ENCODE results near the gene MAL. TPM values are rescaled to one million over a fixed set of nuclear protein-coding genes. Genes with fewer than 3 reads are reported as not detected.

The MAL gene
- total and polyA plus RNA-seq, 2 experiments from 2014 or later = not detected

DNA sequence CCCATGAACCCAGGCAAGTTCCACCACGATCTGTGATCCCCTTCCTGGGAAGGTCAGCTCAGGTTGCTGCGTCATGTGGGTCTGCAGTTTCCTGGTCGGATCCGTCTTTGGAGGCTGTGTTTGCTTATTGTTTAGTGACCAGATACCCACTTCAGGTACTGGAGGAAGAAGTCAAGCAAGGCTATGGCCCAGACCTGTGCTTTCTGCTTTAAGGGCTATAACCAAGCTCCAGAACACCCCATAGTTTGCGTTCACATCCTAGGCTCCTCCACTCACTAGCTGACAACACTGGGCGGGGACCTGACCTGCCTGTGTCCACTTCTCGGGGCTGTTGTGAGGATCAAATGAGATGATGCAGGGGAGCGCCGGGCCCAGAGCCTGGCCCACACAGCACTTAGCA, 44.0 kb downstream of the MAL start:
- TF ChIP-seq, protein P1, sequence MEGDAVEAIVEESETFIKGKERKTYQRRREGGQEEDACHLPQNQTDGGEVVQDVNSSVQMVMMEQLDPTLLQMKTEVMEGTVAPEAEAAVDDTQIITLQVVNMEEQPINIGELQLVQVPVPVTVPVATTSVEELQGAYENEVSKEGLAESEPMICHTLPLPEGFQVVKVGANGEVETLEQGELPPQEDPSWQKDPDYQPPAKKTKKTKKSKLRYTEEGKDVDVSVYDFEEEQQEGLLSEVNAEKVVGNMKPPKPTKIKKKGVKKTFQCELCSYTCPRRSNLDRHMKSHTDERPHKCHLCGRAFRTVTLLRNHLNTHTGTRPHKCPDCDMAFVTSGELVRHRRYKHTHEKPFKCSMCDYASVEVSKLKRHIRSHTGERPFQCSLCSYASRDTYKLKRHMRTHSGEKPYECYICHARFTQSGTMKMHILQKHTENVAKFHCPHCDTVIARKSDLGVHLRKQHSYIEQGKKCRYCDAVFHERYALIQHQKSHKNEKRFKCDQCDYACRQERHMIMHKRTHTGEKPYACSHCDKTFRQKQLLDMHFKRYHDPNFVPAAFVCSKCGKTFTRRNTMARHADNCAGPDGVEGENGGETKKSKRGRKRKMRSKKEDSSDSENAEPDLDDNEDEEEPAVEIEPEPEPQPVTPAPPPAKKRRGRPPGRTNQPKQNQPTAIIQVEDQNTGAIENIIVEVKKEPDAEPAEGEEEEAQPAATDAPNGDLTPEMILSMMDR (IDR thresholded peaks at IDR 0.05; ENCODE audit: low read depth, low read length) = no peak
- Histone ChIP-seq H3K4me1 (ENCODE audit: low read depth) (no peaks in the 10 kb centered on the region), H3K4me3 (no peak overlapping the region), H3K27ac (no peak overlapping the region), H3K27me3 (peaks cover 4% of the 10 kb centered on the region), H3K36me3 (no peaks in the 10 kb centered on the region), H3K9me3 (ENCODE audit: low read depth) (no peaks in the 10 kb centered on the region)
- DNase-seq (ENCODE audit: low read depth in 1 of 2, low spot score in 1 of 2) = no peak

DNA sequence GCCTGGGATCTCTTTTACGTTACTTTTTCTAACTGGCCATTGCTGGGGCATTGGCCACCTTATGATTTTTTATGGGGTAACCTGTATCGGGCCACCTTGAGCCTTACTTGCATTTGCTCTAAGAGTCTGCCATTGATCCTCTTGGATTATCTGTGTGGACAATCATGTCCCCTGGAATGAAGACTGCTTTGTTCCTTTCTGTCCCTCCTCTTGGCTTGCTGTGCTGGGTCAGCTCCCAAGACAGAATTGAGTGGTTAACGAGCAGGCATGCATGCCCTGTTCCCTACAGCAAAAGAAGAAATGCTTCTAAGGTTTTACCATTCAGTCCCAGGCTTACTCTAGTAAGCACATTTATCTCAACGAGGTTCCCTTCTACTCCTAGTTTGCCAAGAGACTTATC, 46.3 kb downstream of the MAL start:
- H3K4me3 ChIP-seq = no peak overlapping the region
- DNase-seq (ENCODE audit: low read depth in 1 of 2, low spot score in 1 of 2) = no peak
- TF ChIP-seq, protein P1 (IDR thresholded peaks at IDR 0.05; ENCODE audit: low read depth, low read length) = no peak

DNA sequence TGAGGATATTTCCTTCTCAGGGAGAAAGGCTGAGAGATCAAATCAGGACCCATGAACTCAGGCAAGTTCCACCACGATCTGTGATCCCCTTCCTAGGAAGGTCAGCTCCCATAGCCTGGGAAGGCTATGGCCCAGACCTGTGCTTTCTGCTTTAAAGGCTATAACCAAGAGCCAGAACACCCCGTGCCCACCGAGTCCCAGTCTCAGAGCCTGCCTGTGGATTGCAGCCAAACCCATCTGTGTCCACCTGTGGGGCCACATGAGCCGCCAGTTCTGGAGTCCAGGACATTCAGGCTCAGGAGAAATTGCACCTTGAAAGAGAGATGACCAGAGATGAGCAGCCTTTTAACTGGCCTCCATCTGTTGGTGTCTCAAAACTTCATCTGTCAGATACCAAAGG, 46.9 kb downstream of the MAL start:
- H3K27me3 ChIP-seq = peaks cover 8% of the 10 kb centered on the region
- H3K4me3 ChIP-seq = no peak overlapping the region
- no peaks in the 10 kb centered on the region for H3K36me3 ChIP-seq
- TF ChIP-seq, protein P1 (IDR thresholded peaks at IDR 0.05; ENCODE audit: low read depth, low read length) = no peak
- H3K27ac ChIP-seq = no peak overlapping the region
- DNase-seq (ENCODE audit: low read depth in 1 of 2, low spot score in 1 of 2) = no peak
- H3K4me1 ChIP-seq (ENCODE audit: low read depth) = no peaks in the 10 kb centered on the region
- H3K9me3 ChIP-seq (ENCODE audit: low read depth) = no peaks in the 10 kb centered on the region

More for the DNA sequence above, 46.3 kb downstream of the MAL start:
- Histone ChIP-seq H3K27ac (no peak overlapping the region), H3K27me3 (peaks cover 8% of the 10 kb centered on the region), H3K4me1 (ENCODE audit: low read depth) (no peaks in the 10 kb centered on the region), H3K36me3 (no peaks in the 10 kb centered on the region), H3K9me3 (ENCODE audit: low read depth) (no peaks in the 10 kb centered on the region)

DNA sequence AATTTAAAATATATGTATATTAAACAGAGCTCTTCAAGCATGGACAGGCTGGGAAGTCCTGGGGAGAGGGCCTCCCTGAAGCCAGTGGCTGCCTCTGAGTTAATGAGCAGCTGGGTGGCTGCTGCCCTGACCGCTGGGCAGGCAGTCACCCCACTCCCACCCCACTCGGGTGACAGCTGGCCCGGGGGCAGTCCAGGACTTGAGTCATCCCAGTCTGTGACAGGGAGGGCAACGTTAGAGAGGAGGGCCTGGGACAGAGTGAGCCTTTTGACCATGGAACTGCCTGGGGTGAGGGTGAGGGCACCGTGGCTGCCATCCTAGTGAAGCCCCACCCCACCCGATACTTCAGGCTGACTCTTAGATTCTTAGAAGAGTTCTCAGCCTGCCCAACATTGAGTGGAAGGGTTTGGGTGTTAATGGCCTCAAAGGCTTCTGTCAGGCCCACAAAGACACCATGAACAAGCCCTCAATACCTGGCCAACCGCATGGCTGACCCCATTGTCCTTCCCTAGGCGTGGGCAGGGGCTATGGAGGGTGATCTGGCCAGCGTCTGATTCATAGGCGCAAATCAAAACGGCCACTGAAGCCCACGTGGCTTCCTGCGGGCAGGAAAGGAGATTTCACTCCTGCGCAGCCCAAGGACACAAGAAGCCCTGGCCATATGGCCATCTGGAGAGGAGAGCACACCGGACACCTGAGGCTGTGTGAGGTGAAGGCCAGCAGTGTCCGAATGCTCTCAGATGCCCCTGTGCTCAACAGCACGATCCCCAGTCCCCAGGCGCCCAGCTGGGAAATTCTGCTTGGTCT, 48.6 kb downstream of the MAL start:
- TF ChIP-seq, protein P1 (IDR thresholded peaks at IDR 0.05; ENCODE audit: low read depth, low read length) = no peak
- Histone ChIP-seq H3K4me3 (no peak overlapping the region), H3K4me1 (ENCODE audit: low read depth) (no peaks in the 10 kb centered on the region), H3K36me3 (no peaks in the 10 kb centered on the region), H3K9me3 (ENCODE audit: low read depth) (no peaks in the 10 kb centered on the region), H3K27me3 (peaks cover 9% of the 10 kb centered on the region), H3K27ac (no peak overlapping the region)
- DNase-seq (ENCODE audit: low read depth in 1 of 2, low spot score in 1 of 2) = no peak

DNA sequence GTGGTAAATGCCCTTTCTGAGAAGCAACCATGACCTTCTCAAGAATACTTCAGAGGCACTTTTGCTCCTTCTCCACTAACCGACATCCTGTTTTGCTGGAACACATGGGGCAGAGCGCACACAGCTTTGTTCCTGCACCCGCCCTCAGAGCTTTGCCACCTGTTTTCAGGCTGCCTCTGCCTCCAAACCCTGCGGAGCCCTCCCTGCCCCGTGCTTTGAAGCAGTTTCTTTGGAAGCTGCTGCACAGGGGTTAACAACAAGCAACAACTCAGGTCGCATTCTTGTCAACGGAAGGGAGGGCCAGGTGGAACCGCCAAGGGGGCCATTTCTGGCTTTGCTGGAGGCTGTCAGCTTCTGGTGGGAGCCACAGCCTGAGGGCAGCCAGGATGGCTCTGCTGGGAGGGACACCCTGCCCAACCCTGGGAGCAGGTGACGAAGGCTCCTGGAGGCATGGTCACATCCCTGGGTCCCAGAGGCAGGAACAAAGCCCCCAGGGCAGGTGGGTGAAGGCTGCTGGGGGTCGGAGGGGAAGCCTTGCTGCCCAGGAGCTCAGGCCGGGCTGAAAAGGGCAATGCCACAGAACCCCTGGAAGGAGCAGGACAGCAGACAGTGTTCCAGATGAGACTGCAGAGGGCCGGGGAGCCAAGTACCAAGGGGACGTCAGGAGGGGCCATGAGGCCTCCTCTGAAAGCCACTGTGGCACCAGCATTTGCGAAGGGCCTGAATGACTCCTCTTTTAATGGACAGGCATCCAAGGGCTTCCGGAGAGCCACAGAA, 49.3 kb downstream of the MAL start:
- Histone ChIP-seq H3K36me3 (no peaks in the 10 kb centered on the region), H3K9me3 (ENCODE audit: low read depth) (no peaks in the 10 kb centered on the region), H3K4me1 (ENCODE audit: low read depth) (no peaks in the 10 kb centered on the region), H3K27ac (no peak overlapping the region), H3K27me3 (peaks cover 12% of the 10 kb centered on the region), H3K4me3 (no peak overlapping the region)
- TF ChIP-seq, protein P1 (IDR thresholded peaks at IDR 0.05; ENCODE audit: low read depth, low read length) = no peak
- no peak for DNase-seq (ENCODE audit: low read depth in 1 of 2, low spot score in 1 of 2)
